MCF 10A (cell line): ENCODE data around the gene NINJ2. TPM values are rescaled to one million over a fixed set of nuclear protein-coding genes. Genes with fewer than 3 reads are reported as not detected.

Experiments used
- BruUV-seq: library from RNA; stranded (reverse); fragments of 400-500 nt; replicated peaks from 2 replicates; lab custom pipeline; 2021; lab: Mats Ljungman, UMichigan
- CTCF ChIA-PET: fragments of 300-600 bp; sonication (Branson Sonifier 250); formaldehyde crosslinking; extraction: SDS; loops from one replicate; lab custom pipeline; 2021; ENCODE audit warnings: antibody characterized with exemption, inconsistent platforms; lab: Yijun Ruan, JAX
- POLR2A ChIA-PET: fragments of 300-600, 350-650 bp; sonication (Branson Sonifier 250); formaldehyde crosslinking; extraction: SDS; loops from one replicate; lab custom pipeline; 2020; ENCODE audit warnings: antibody characterized with exemption, inconsistent platforms; lab: Yijun Ruan, JAX
- DNase-seq: peaks from one replicate; pipeline ENCODE4 v3.0.0-alpha.2; 2018; ENCODE audit not compliant: unreplicated experiment
- H3K27ac Mint-ChIP-seq: one replicate; pipeline ENCODE4 v1.8.0; 2022; ENCODE audit warnings: mild to moderate bottlenecking, low read depth, mixed read lengths; ENCODE audit not compliant: unreplicated experiment
- H3K27me3 Mint-ChIP-seq: one replicate; pipeline ENCODE4 v1.8.0; 2022; ENCODE audit warnings: mixed read lengths; ENCODE audit not compliant: insufficient read depth, unreplicated experiment
- H3K36me3 Mint-ChIP-seq: one replicate; pipeline ENCODE4 v1.8.0; 2022; ENCODE audit warnings: mild to moderate bottlenecking, moderate library complexity, mixed read lengths; ENCODE audit not compliant: insufficient read depth, unreplicated experiment
- H3K4me1 Mint-ChIP-seq: one replicate; pipeline ENCODE4 v1.8.0; 2022; ENCODE audit warnings: mixed read lengths; ENCODE audit not compliant: insufficient read depth, unreplicated experiment
- H3K4me3 Mint-ChIP-seq: one replicate; pipeline ENCODE4 v1.8.0; 2022; ENCODE audit warnings: mild to moderate bottlenecking, moderate library complexity, mixed read lengths; ENCODE audit not compliant: unreplicated experiment
- H3K9me3 Mint-ChIP-seq: one replicate; pipeline ENCODE4 v1.8.0; 2022; ENCODE audit warnings: mixed read lengths; ENCODE audit not compliant: unreplicated experiment
- CTCF ChIP-seq: fragments of 200-600 bp; IDR thresholded peaks from one replicate; pipeline ENCODE4 v1.8.0; 2022; ENCODE audit warnings: antibody characterized with exemption, mild to moderate bottlenecking; ENCODE audit not compliant: unreplicated experiment
- intact Hi-C: fragments of 100-400 bp; cut with micrococcal nuclease; formaldehyde crosslinking; loops from 2 replicates; pipeline ENCODE4 v1.14.1; 2022
- total RNA-seq: library from RNA; stranded (reverse); gene quantifications from 2 replicates; pipeline ENCODE4 v1.2.3, GENCODE V29; 2022

Gene NINJ2
- total RNA-seq, 1 experiment from 2014 or later: not detected

- DNase-seq: no peak
- H3K4me3 Mint-ChIP-seq: no peak overlapping the region
- no peaks in the 10 kb centered on the region for H3K9me3 Mint-ChIP-seq
- H3K27me3 Mint-ChIP-seq: peaks cover 25% of the 10 kb centered on the region
- no peaks in the 10 kb centered on the region for H3K4me1 Mint-ChIP-seq
- no peak for TF ChIP-seq CTCF
- ChIA-PET POLR2A (interaction anchor here (0.7 kb wide), 3 partner anchors 63 to 302 kb away, joined by 3 to 4 read pairs (median 3); no protein-coding TSS in a partner anchor), CTCF (interaction anchor here (0.7 kb wide), 1 partner anchor 11 kb away, joined by 3 read pairs; no protein-coding TSS in a partner anchor)
- no peak overlapping the region for H3K27ac Mint-ChIP-seq
- no TSS peak for BruUV-seq
- intact Hi-C loops: no loop called here
- H3K36me3 Mint-ChIP-seq: no peaks in the 10 kb centered on the region
Observed at GRCh38 chr12:559208-559905, 103.9 kb downstream of the NINJ2 start.

GRCh38 chr12:558580-558979 is 104.7 kb downstream of the NINJ2 start:
- ChIA-PET CTCF (interaction anchor here (0.7 to 1.7 kb wide), 4 partner anchors 11 to 192 kb away, joined by 3 to 5 read pairs (median 4); no protein-coding TSS in a partner anchor), POLR2A (interaction anchor here (0.7 kb wide), 2 partner anchors 64 to 71 kb away, joined by 3 read pairs; no protein-coding TSS in a partner anchor)
- TF ChIP-seq CTCF: no peak
- Mint-ChIP-seq H3K36me3 (no peaks in the 10 kb centered on the region), H3K27ac (no peak overlapping the region), H3K4me1 (no peaks in the 10 kb centered on the region), H3K9me3 (no peaks in the 10 kb centered on the region), H3K27me3 (peaks cover 25% of the 10 kb centered on the region), H3K4me3 (no peak overlapping the region)
- BruUV-seq: no TSS peak
- intact Hi-C loops: no loop called here
- no peak for DNase-seq

- no peak overlapping the region for H3K27ac Mint-ChIP-seq
- no peaks in the 10 kb centered on the region for H3K9me3 Mint-ChIP-seq
- H3K4me3 Mint-ChIP-seq: no peak overlapping the region
- no peak for DNase-seq
- H3K36me3 Mint-ChIP-seq: no peaks in the 10 kb centered on the region
- intact Hi-C loops: no loop called here
- ChIA-PET POLR2A (interaction anchor here (0.8 to 1.4 kb wide), 2 partner anchors 14 to 38 kb away, joined by 3 to 5 read pairs; no protein-coding TSS in a partner anchor), CTCF (interaction anchor here (0.6 to 2.6 kb wide), 6 partner anchors 9 to 114 kb away, joined by 3 to 13 read pairs (median 4); no protein-coding TSS in a partner anchor)
- TF ChIP-seq CTCF: no peak
- BruUV-seq: no TSS peak
- no peaks in the 10 kb centered on the region for H3K4me1 Mint-ChIP-seq
- peaks cover 25% of the 10 kb centered on the region for H3K27me3 Mint-ChIP-seq
Observed at GRCh38 chr12:556498-556897, 106.7 kb downstream of the NINJ2 start.

- H3K27me3 Mint-ChIP-seq: peaks cover 6% of the 10 kb centered on the region
- no peak for TF ChIP-seq CTCF
- CTCF ChIA-PET: interaction anchor here (0.6 to 2.3 kb wide), 6 partner anchors 9 to 263 kb away, joined by 3 to 12 read pairs (median 4); no protein-coding TSS in a partner anchor
- no peak overlapping the region for H3K4me3 Mint-ChIP-seq
- DNase-seq: no peak
- no peaks in the 10 kb centered on the region for H3K36me3 Mint-ChIP-seq
- H3K27ac Mint-ChIP-seq: no peak overlapping the region
- intact Hi-C loops: no loop called here
- no peaks in the 10 kb centered on the region for H3K9me3 Mint-ChIP-seq
- no peaks in the 10 kb centered on the region for H3K4me1 Mint-ChIP-seq
- POLR2A ChIA-PET: no interaction called here
- no TSS peak for BruUV-seq
Observed at GRCh38 chr12:554001-554285, 109.3 kb downstream of the NINJ2 start.
